ENCODE measurements around the gene UGT2B17.
"Not testable (repeated sequence)": the region's sequence is repeated elsewhere in the genome, so short reads cannot be mapped to it uniquely, and the experiment has no call there.

The UGT2B17 gene

GRCh38 chr4:68576272-68577125, at the start of gene UGT2B17:
TSS of gene UGT2B17 (minus strand) at chr4:68576322. CDS start at chr4:68568484, 7,838 bp downstream.
- no peak within 1 kb of the TSS for H3K27ac ChIP-seq (ENCODE audit: low read depth, low read length)
- H3K9ac ChIP-seq (ENCODE audit: low read length), result no peak within 1 kb of the TSS
- H3K27me3 ChIP-seq (ENCODE audit: control insufficient read depth, insufficient read depth, low read length), result no peaks in the 10 kb centered on the region
- no peaks in the 10 kb centered on the region for H3K4me1 ChIP-seq (ENCODE audit: control insufficient read depth, insufficient read depth, low read length)
- H3K36me3 ChIP-seq (ENCODE audit: control insufficient read depth, insufficient read depth, low read length), result no peaks in the 10 kb centered on the region
- no peak within 1 kb of the TSS for H3K4me3 ChIP-seq (ENCODE audit: low read length)

- not testable (repeated sequence) for H3K36me3 ChIP-seq (ENCODE audit: control insufficient read depth, insufficient read depth, low read length); H3K9ac ChIP-seq (ENCODE audit: low read length); H3K4me3 ChIP-seq (ENCODE audit: low read length); H3K27ac ChIP-seq (ENCODE audit: low read depth, low read length); H3K27me3 ChIP-seq (ENCODE audit: control insufficient read depth, insufficient read depth, low read length); H3K4me1 ChIP-seq (ENCODE audit: control insufficient read depth, insufficient read depth, low read length)
Measured at GRCh38 chr4:68622731-68623130, 46.6 kb upstream of the UGT2B17 start.

- H3K36me3 ChIP-seq (ENCODE audit: control insufficient read depth, insufficient read depth, low read length), result no peaks in the 10 kb centered on the region
- no peaks in the 10 kb centered on the region for H3K27me3 ChIP-seq (ENCODE audit: control insufficient read depth, insufficient read depth, low read length)
- H3K4me3 ChIP-seq (ENCODE audit: low read length), result no peak overlapping the region
- no peak overlapping the region for H3K27ac ChIP-seq (ENCODE audit: low read depth, low read length)
- H3K9ac ChIP-seq (ENCODE audit: low read length), result no peak overlapping the region
- no peaks in the 10 kb centered on the region for H3K4me1 ChIP-seq (ENCODE audit: control insufficient read depth, insufficient read depth, low read length)
Measured at GRCh38 chr4:68617003-68617698, 41.0 kb upstream of the UGT2B17 start.

DNA sequence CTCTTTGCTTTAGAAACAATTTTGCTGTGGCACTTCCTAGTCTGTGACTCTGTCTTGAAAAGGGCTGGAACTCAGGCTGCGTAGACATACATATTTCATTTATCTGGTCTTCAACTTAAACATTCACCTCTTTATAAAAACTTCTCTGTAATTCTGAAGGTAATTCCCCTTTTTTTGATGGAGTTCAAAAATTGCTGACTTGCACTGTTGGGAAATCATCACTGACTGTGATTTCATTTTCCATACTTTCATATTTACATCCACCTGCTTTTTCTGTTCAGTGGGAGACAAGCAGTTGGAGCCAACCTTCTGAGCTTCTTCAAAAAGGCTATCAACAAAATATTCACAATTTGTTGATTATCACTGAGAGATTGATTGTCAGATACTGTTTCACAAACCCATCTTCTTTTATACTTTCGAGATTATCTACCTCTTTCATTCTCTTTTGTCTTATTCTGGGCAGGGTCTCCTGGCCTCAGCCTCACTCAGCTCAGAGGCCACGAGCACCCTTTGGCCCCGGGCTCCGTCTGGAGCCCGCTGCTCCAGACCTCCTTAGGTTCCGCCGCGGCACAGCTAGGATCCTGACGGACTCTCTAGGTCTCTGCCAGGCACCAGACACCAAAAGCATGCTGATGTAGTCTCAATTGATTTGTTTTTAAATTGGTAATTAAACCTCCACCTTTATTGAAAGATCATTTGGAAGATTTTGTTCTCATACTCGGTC, 39.7 kb upstream of the UGT2B17 start:
- no peaks in the 10 kb centered on the region for H3K4me1 ChIP-seq (ENCODE audit: control insufficient read depth, insufficient read depth, low read length)
- no peaks in the 10 kb centered on the region for H3K36me3 ChIP-seq (ENCODE audit: control insufficient read depth, insufficient read depth, low read length)
- H3K27ac ChIP-seq (ENCODE audit: low read depth, low read length), result no peak overlapping the region
- H3K27me3 ChIP-seq (ENCODE audit: control insufficient read depth, insufficient read depth, low read length), result no peaks in the 10 kb centered on the region
- H3K9ac ChIP-seq (ENCODE audit: low read length), result no peak overlapping the region
- H3K4me3 ChIP-seq (ENCODE audit: low read length), result no peak overlapping the region

DNA sequence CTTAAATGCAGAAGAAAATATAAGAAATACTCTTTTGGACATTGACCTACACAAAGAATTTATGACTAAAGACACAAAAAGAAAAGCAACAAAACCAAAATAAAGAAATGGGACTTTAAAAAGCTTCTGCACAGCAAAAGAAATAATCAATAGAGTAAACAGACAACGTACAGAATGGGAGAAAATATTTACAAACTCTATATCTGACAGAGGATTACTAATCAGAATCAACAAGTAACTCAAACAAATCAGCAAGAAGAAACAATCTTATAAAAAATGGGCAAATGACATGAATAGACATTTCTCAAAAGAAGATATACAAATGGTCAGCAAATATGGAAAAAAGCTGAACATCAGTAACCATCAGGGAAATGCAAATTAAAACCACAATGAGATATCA, 37.6 kb upstream of the UGT2B17 start:
- no peak overlapping the region for H3K9ac ChIP-seq (ENCODE audit: low read length)
- no peaks in the 10 kb centered on the region for H3K36me3 ChIP-seq (ENCODE audit: control insufficient read depth, insufficient read depth, low read length)
- no peak overlapping the region for H3K4me3 ChIP-seq (ENCODE audit: low read length)

GRCh38 chr4:68606240-68606639, 30.1 kb upstream of the UGT2B17 start:
- Histone ChIP-seq H3K36me3 (ENCODE audit: control insufficient read depth, insufficient read depth, low read length) (no peaks in the 10 kb centered on the region), H3K9ac (ENCODE audit: low read length) (no peak overlapping the region), H3K4me1 (ENCODE audit: control insufficient read depth, insufficient read depth, low read length) (no peaks in the 10 kb centered on the region), H3K4me3 (ENCODE audit: low read length) (no peak overlapping the region), H3K27me3 (ENCODE audit: control insufficient read depth, insufficient read depth, low read length) (no peaks in the 10 kb centered on the region), H3K27ac (ENCODE audit: low read depth, low read length) (no peak overlapping the region)

More for the DNA sequence above, 37.6 kb upstream of the UGT2B17 start:
- Histone ChIP-seq H3K27me3 (ENCODE audit: control insufficient read depth, insufficient read depth, low read length) (no peaks in the 10 kb centered on the region), H3K4me1 (ENCODE audit: control insufficient read depth, insufficient read depth, low read length) (no peaks in the 10 kb centered on the region), H3K27ac (ENCODE audit: low read depth, low read length) (no peak overlapping the region)

GRCh38 chr4:68599150-68599549, 23.0 kb upstream of the UGT2B17 start:
- Histone ChIP-seq H3K27me3 (ENCODE audit: control insufficient read depth, insufficient read depth, low read length) (no peaks in the 10 kb centered on the region), H3K4me3 (ENCODE audit: low read length) (no peak overlapping the region), H3K27ac (ENCODE audit: low read depth, low read length) (no peak overlapping the region), H3K9ac (ENCODE audit: low read length) (no peak overlapping the region), H3K36me3 (ENCODE audit: control insufficient read depth, insufficient read depth, low read length) (no peaks in the 10 kb centered on the region), H3K4me1 (ENCODE audit: control insufficient read depth, insufficient read depth, low read length) (no peaks in the 10 kb centered on the region)

GRCh38 chr4:68597482-68597881, 21.4 kb upstream of the UGT2B17 start:
- Histone ChIP-seq H3K4me1 (ENCODE audit: control insufficient read depth, insufficient read depth, low read length) (no peaks in the 10 kb centered on the region), H3K27ac (ENCODE audit: low read depth, low read length) (no peak overlapping the region), H3K4me3 (ENCODE audit: low read length) (no peak overlapping the region), H3K27me3 (ENCODE audit: control insufficient read depth, insufficient read depth, low read length) (no peaks in the 10 kb centered on the region), H3K36me3 (ENCODE audit: control insufficient read depth, insufficient read depth, low read length) (no peaks in the 10 kb centered on the region), H3K9ac (ENCODE audit: low read length) (no peak overlapping the region)

DNA sequence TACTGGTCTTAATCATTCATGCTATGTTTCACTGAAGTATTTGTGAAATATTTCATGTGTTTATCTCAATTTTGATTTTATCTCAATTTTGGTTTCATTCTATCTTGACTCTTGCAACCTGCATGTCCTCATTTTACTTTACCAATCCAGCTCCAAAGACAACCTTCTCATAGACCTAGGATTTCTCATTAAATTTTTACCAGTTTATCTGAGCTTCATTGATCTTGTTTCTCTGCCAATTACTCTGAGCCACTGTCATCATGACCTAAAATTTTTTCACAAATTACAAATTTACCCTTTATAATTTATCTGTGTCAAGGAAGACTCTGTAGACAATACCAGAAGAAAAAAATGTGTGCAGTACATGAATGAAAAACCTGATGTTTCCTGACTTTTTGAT, 18.6 kb upstream of the UGT2B17 start:
- Histone ChIP-seq H3K27me3 (ENCODE audit: control insufficient read depth, insufficient read depth, low read length) (no peaks in the 10 kb centered on the region), H3K27ac (ENCODE audit: low read depth, low read length) (no peak overlapping the region), H3K36me3 (ENCODE audit: control insufficient read depth, insufficient read depth, low read length) (no peaks in the 10 kb centered on the region), H3K9ac (ENCODE audit: low read length) (no peak overlapping the region), H3K4me1 (ENCODE audit: control insufficient read depth, insufficient read depth, low read length) (no peaks in the 10 kb centered on the region), H3K4me3 (ENCODE audit: low read length) (no peak overlapping the region)

GRCh38 chr4:68593112-68593511, 17.0 kb upstream of the UGT2B17 start:
- no peak overlapping the region for H3K4me3 ChIP-seq (ENCODE audit: low read length)
- H3K36me3 ChIP-seq (ENCODE audit: control insufficient read depth, insufficient read depth, low read length), result no peaks in the 10 kb centered on the region
- H3K4me1 ChIP-seq (ENCODE audit: control insufficient read depth, insufficient read depth, low read length), result no peaks in the 10 kb centered on the region
- no peaks in the 10 kb centered on the region for H3K27me3 ChIP-seq (ENCODE audit: control insufficient read depth, insufficient read depth, low read length)
- H3K9ac ChIP-seq (ENCODE audit: low read length), result no peak overlapping the region
- no peak overlapping the region for H3K27ac ChIP-seq (ENCODE audit: low read depth, low read length)

DNA sequence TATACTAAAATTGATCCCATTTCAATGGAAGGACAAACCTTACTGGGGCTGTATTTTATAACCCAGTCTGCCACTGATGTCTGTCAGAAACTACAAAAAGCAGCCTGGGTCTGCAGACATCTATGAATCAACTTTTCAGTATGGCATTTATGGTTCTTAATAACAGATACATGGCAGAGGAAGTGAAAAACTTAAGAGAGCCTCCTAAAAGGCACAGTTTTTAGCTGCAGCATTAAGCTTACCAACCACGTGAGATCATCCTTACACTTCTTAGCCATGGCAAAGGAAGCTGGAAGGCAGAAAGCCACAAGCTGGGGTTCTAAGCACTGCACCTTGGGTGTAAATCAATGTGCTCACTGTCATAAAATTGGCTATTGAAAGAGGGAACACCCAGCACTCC, 16.6 kb upstream of the UGT2B17 start:
- no peak overlapping the region for H3K9ac ChIP-seq (ENCODE audit: low read length)
- H3K27me3 ChIP-seq (ENCODE audit: control insufficient read depth, insufficient read depth, low read length), result no peaks in the 10 kb centered on the region
- no peak overlapping the region for H3K27ac ChIP-seq (ENCODE audit: low read depth, low read length)
- H3K4me3 ChIP-seq (ENCODE audit: low read length), result no peak overlapping the region
- H3K36me3 ChIP-seq (ENCODE audit: control insufficient read depth, insufficient read depth, low read length), result no peaks in the 10 kb centered on the region
- no peaks in the 10 kb centered on the region for H3K4me1 ChIP-seq (ENCODE audit: control insufficient read depth, insufficient read depth, low read length)

DNA sequence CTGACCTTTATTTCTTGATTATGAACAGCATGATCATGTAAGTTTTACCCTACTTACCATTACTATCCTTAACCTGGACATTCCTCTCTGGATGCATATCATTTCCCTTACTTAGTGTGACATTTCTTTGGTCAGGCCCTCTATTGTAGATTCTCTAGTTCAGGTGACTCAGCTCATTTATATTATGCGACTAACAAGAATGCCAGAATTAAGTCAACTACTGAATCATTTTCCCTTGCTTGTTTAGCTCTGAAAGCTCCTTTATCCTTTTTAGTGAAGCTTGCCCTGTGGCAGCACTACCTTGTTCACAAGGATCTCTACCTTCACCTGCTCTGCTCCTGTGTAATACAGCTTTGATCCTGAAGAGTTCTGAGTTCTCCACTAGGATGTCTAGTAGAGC, 15.1 kb upstream of the UGT2B17 start:
- Histone ChIP-seq H3K4me1 (ENCODE audit: control insufficient read depth, insufficient read depth, low read length) (no peaks in the 10 kb centered on the region), H3K36me3 (ENCODE audit: control insufficient read depth, insufficient read depth, low read length) (no peaks in the 10 kb centered on the region), H3K27ac (ENCODE audit: low read depth, low read length) (no peak overlapping the region), H3K9ac (ENCODE audit: low read length) (no peak overlapping the region), H3K4me3 (ENCODE audit: low read length) (no peak overlapping the region), H3K27me3 (ENCODE audit: control insufficient read depth, insufficient read depth, low read length) (no peaks in the 10 kb centered on the region)
